Left lung (tissue), 10 donors: ENCODE measurements around the gene IRF2BP2. TPM values are rescaled to one million over a fixed set of nuclear protein-coding genes. Genes with fewer than 3 reads are reported as not detected.

Experiments used
- ATAC-seq: fragments of 200-7000 bp; cut with Tn5 transposase; one replicate; pipeline ENCODE4 v1.9.1; 2020; ENCODE audit warnings: moderate library complexity
- DNase-seq, 4 donors: peaks; one replicate each; pipeline ENCODE4 v3.0.0-alpha.2; 2013 to 2020
- H3K27ac ChIP-seq, 2 donors: fragments of 200-600 bp; sonication (generic) in 1 of 2; one replicate each; pipeline versions ENCODE4 v1.5.0 to v1.8.0; 2020 to 2021
- H3K27me3 ChIP-seq, 2 donors: fragments of 200-600 bp; sonication (generic) in 1 of 2; one replicate each; pipeline versions ENCODE4 v1.5.0 to v1.8.0; 2020 to 2021
- H3K36me3 ChIP-seq, 2 donors: fragments of 200-600 bp; sonication (generic) in 1 of 2; one replicate each; pipeline versions ENCODE4 v1.5.0 to v1.8.0; 2020 to 2021
- H3K4me1 ChIP-seq, 2 donors: fragments of 200-600 bp; one replicate each; pipeline ENCODE4 v1.8.0; 2021
- H3K4me3 ChIP-seq, 2 donors: fragments of 200-600 bp; sonication (generic) in 1 of 2; one replicate each; pipeline versions ENCODE4 v1.5.0 to v1.8.0; 2020 to 2021; ENCODE audit warnings: mild to moderate bottlenecking in 1 of 2
- H3K9me3 ChIP-seq, 2 donors: fragments of 200-600 bp; sonication (generic) in 1 of 2; one replicate each; pipeline versions ENCODE4 v1.5.0 to v1.8.0; 2020 to 2021
- CTCF ChIP-seq, 2 donors: fragments of 200-600 bp; sonication (generic) in 1 of 2; IDR thresholded peaks; one replicate each; pipeline versions ENCODE4 v1.5.0 to v1.8.0; 2021; ENCODE audit warnings: antibody characterized with exemption in 2 of 2
- intact Hi-C, 2 donors: fragments of 100-400 bp; cut with DNase I; formaldehyde crosslinking; loops; one replicate each; pipeline versions ENCODE4 v1.11.2 to v1.14.2; 2022
- polyA plus RNA-seq, 6 donors: library from polyadenylated mRNA; unstranded; fragments of 120-200 nt; gene quantifications; one replicate each; pipeline ENCODE4 v1.2.1, GENCODE V29; 2013; ENCODE audit not compliant: insufficient read length in 6 of 6
- total RNA-seq, 2 donors: library from RNA; stranded (reverse); fragmentation: NEBNext Ultra II Directional; extraction: Animal tissue kit (Norgen Biotek cat#: 25700); gene quantifications; one replicate each; pipeline ENCODE4 v1.2.1, GENCODE V29; 2021
- donor health status: DM: no; HTN: yes; CAD: no.
- donor health status: DM: no; HTN: no; CAD: no.

IRF2BP2 gene
- total and polyA plus RNA-seq, 8 donors: 114 to 236 (median 175) TPM

- Histone ChIP-seq H3K27me3 (no peaks in the 10 kb centered on the region), H3K4me1 (peaks cover 0 to 15% of the 10 kb centered on the region in 2 donors), H3K9me3 (no peaks in the 10 kb centered on the region), H3K27ac (no peak overlapping the region), H3K4me3 (no peak overlapping the region), H3K36me3 (no peaks in the 10 kb centered on the region)
- TF ChIP-seq CTCF (IDR thresholded peaks at IDR 0.05): no peak
- intact Hi-C loops: no loop called here
- DNase-seq (no peak), ATAC-seq (no peak)
Observed at GRCh38 chr1:234647758-234648157, 37.8 kb upstream of the IRF2BP2 start.

GRCh38 chr1:234647245-234647644 lies 37.3 kb upstream of the IRF2BP2 start:
- no peak for DNase-seq
- Histone ChIP-seq H3K27ac (no peak overlapping the region), H3K27me3 (no peaks in the 10 kb centered on the region), H3K4me3 (no peak overlapping the region), H3K36me3 (no peaks in the 10 kb centered on the region), H3K4me1 (peaks cover 0 to 15% of the 10 kb centered on the region in 2 donors), H3K9me3 (no peaks in the 10 kb centered on the region)
- no peak for ATAC-seq
- TF ChIP-seq CTCF (IDR thresholded peaks at IDR 0.05): no peak
- intact Hi-C loops: no loop called here

DNA sequence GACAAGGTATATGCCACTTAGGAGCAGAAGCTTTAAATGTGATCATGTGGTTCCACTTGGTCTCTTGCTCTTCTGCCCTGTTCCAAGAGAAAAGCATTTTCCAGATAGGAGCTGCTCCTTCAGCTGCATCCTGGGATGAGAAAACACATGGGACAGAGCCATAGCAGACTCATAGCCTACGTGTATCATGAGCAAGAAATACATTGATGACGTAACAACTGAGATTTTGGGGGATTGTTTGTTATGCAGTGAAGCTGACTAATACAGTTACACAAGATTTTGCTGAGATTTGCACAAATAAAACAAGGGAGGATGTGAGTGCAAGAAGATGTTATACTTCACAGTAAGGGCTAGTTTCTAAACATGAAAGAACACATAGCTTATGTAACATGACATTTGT lies 36.0 kb upstream of the IRF2BP2 start:
- TF ChIP-seq CTCF (IDR thresholded peaks at IDR 0.05): no peak
- DNase-seq: no peak
- Histone ChIP-seq H3K36me3 (no peaks in the 10 kb centered on the region), H3K4me3 (no peak overlapping the region), H3K27ac (peak overlapping the region in 1 of 2 donors; percentile 39), H3K9me3 (no peaks in the 10 kb centered on the region), H3K27me3 (no peaks in the 10 kb centered on the region), H3K4me1 (peaks cover 0 to 15% of the 10 kb centered on the region in 2 donors)
- intact Hi-C loops: no loop called here
- ATAC-seq: no peak

GRCh38 chr1:234645474-234645953 lies 35.5 kb upstream of the IRF2BP2 start:
- DNase-seq: no peak
- no peak for TF ChIP-seq CTCF (IDR thresholded peaks at IDR 0.05)
- no peaks in the 10 kb centered on the region for H3K9me3 ChIP-seq
- no peak for ATAC-seq
- peaks cover 0 to 15% of the 10 kb centered on the region in 2 donors for H3K4me1 ChIP-seq
- no peaks in the 10 kb centered on the region for H3K36me3 ChIP-seq
- no peaks in the 10 kb centered on the region for H3K27me3 ChIP-seq
- peak overlapping the region in 1 of 2 donors; percentile 39 for H3K27ac ChIP-seq
- no peak overlapping the region for H3K4me3 ChIP-seq
- intact Hi-C loops: no loop called here

GRCh38 chr1:234644928-234645327 lies 35.0 kb upstream of the IRF2BP2 start:
- intact Hi-C loops: no loop called here
- ATAC-seq: no peak
- no peak overlapping the region for H3K4me3 ChIP-seq
- H3K9me3 ChIP-seq: no peaks in the 10 kb centered on the region
- no peak for DNase-seq
- peaks cover 0 to 15% of the 10 kb centered on the region in 2 donors for H3K4me1 ChIP-seq
- no peaks in the 10 kb centered on the region for H3K27me3 ChIP-seq
- peak overlapping the region in 1 of 2 donors; percentile 39 for H3K27ac ChIP-seq
- TF ChIP-seq CTCF (IDR thresholded peaks at IDR 0.05): no peak
- H3K36me3 ChIP-seq: no peaks in the 10 kb centered on the region
